Pulmonary artery endothelial cell (primary cell): ENCODE measurements around the gene DIRAS1. TPM values are rescaled to one million over a fixed set of nuclear protein-coding genes. Genes with fewer than 3 reads are reported as not detected.
"Not testable (repeated sequence)": the region's sequence is repeated elsewhere in the genome, so short reads cannot be mapped to it uniquely, and the experiment has no call there.

ENCODE experiments used
- DNase-seq: peaks from one replicate; pipeline ENCODE4 v3.0.0-alpha.2; 2011; ENCODE audit warnings: low read depth, low spot score
- total RNA-seq: library from RNA; depleted of rRNA; stranded (reverse); fragments of >200 nt; gene quantifications from 2 replicates; pipeline ENCODE4 v1.2.3, GENCODE V29; 2014

The DIRAS1 gene
- total RNA-seq, 1 donor from 2014 or later: under 0.01 TPM

GRCh38 chr19:2711875-2712205 is 9.3 kb downstream of the DIRAS1 start:
- no peak for DNase-seq

GRCh38 chr19:2711172-2711874 is 9.8 kb downstream of the DIRAS1 start:
- no peak for DNase-seq

GRCh38 chr19:2706251-2706650 is 14.9 kb downstream of the DIRAS1 start:
- no peak for DNase-seq

- no peak for DNase-seq
These were observed 17.4 kb downstream of the DIRAS1 start for GRCh38 chr19:2703691-2704216.

GRCh38 chr19:2703077-2703437 is 18.1 kb downstream of the DIRAS1 start:
- DNase-seq: no peak

- peak; percentile 26 for DNase-seq
These were observed 18.7 kb downstream of the DIRAS1 start, which contains the start of gene GNG7 for GRCh38 chr19:2702170-2703076. Gene GNG7 (minus strand): TSS chr19:2702694. CDS start chr19:2520688, 182,006 bp downstream.

- no peak for DNase-seq
These were observed 19.6 kb downstream of the DIRAS1 start for GRCh38 chr19:2701361-2702169.

GRCh38 chr19:2700660-2701360 is 20.4 kb downstream of the DIRAS1 start:
- DNase-seq: no peak

GRCh38 chr19:2699413-2700140 is 21.6 kb downstream of the DIRAS1 start:
- no peak for DNase-seq

- DNase-seq: no peak
These were observed 27.0 kb downstream of the DIRAS1 start for GRCh38 chr19:2694196-2694595.

- no peak for DNase-seq
These were observed 27.5 kb downstream of the DIRAS1 start for GRCh38 chr19:2693492-2694160.

- DNase-seq: no peak
These were observed 29.2 kb downstream of the DIRAS1 start for GRCh38 chr19:2691951-2692350.

GRCh38 chr19:2690856-2691255 is 30.3 kb downstream of the DIRAS1 start:
- no peak for DNase-seq

GRCh38 chr19:2686360-2686759 is 34.8 kb downstream of the DIRAS1 start:
- no peak for DNase-seq

- DNase-seq: no peak
These were observed 35.9 kb downstream of the DIRAS1 start for GRCh38 chr19:2685204-2685704.

- DNase-seq: no peak
These were observed 37.7 kb downstream of the DIRAS1 start for GRCh38 chr19:2683430-2684003.

GRCh38 chr19:2680808-2681207 is 40.4 kb downstream of the DIRAS1 start:
- no peak for DNase-seq

- DNase-seq: no peak
These were observed 41.7 kb downstream of the DIRAS1 start for GRCh38 chr19:2679439-2679838.

- not testable (repeated sequence) for DNase-seq
These were observed 42.2 kb downstream of the DIRAS1 start for GRCh38 chr19:2678948-2679347.
